Measurements from ENCODE around the gene HDAC2.

DNA sequence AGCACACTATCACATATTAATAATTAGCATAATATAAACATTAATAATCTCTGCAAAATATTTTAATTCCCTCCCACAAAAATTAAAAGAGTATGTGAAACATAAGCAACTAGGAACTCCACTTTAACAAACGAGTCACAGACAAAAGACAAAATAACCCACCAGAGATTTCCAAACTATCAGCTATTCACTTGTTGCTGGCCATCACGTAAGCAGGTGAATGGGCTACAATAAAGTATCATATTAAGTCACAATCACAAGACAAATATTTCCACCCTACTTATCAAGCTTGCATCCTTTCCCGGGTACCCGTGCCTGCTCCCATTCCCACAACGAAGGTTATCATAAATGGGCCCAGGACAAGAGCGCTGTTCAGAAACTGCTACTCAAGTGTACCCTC, 2.5 kb downstream of the HDAC2 start:
- TF ChIP-seq, protein P1, sequence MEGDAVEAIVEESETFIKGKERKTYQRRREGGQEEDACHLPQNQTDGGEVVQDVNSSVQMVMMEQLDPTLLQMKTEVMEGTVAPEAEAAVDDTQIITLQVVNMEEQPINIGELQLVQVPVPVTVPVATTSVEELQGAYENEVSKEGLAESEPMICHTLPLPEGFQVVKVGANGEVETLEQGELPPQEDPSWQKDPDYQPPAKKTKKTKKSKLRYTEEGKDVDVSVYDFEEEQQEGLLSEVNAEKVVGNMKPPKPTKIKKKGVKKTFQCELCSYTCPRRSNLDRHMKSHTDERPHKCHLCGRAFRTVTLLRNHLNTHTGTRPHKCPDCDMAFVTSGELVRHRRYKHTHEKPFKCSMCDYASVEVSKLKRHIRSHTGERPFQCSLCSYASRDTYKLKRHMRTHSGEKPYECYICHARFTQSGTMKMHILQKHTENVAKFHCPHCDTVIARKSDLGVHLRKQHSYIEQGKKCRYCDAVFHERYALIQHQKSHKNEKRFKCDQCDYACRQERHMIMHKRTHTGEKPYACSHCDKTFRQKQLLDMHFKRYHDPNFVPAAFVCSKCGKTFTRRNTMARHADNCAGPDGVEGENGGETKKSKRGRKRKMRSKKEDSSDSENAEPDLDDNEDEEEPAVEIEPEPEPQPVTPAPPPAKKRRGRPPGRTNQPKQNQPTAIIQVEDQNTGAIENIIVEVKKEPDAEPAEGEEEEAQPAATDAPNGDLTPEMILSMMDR (IDR thresholded peaks at IDR 0.05), result no peak
- no peak for TF ChIP-seq POLR2A (IDR thresholded peaks at IDR 0.05)

Data from lower leg skin (tissue), 3 donors.